C4-2B (cell line): ENCODE data around the gene CFAP107.

Experiments used
- ZFX ChIP-seq: fragments of 450-650 bp; IDR thresholded peaks from 2 replicates; pipeline ENCODE4 v1.6.1; 2017
- TF ChIP-seq, protein P1 (sequence below): fragments of 450-650 bp; conservative IDR thresholded peaks from 2 replicates; pipeline ENCODE4 v1.5.1; 2017; ENCODE audit warnings: mild to moderate bottlenecking

DNA sequence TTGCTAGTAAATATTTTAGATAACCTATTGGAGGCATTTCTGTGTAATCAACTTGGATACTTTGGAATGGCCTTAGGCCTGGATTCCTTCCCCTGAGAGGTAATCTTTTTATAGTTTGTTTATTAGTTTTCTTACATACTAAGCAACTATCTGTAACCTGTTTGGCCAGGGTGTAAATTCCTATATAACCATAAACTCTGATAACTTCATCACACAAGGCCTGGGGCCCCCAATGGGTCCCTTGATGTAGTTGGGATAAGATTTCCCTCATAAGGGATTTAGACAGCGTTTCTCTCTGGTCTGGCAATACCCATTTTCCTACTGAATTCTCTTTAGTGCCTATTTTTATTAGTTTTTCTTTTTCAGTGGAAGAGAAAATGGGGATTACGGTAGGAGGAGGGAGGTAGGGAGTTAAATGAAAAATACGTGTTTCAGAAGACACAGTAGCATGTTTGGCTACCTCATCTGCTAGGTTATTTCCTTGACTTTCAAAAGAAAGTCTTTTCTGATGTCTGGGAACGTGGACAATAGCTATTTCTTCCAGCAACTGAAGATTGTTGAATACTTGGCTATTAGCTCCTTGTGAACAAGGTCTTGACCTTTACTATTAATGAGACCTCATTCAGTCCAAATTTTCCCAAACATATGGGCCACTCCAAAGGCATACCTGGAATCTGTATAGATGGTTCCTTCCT lies 37.5 kb upstream of the CFAP107 start:
- TF ChIP-seq, protein P1, sequence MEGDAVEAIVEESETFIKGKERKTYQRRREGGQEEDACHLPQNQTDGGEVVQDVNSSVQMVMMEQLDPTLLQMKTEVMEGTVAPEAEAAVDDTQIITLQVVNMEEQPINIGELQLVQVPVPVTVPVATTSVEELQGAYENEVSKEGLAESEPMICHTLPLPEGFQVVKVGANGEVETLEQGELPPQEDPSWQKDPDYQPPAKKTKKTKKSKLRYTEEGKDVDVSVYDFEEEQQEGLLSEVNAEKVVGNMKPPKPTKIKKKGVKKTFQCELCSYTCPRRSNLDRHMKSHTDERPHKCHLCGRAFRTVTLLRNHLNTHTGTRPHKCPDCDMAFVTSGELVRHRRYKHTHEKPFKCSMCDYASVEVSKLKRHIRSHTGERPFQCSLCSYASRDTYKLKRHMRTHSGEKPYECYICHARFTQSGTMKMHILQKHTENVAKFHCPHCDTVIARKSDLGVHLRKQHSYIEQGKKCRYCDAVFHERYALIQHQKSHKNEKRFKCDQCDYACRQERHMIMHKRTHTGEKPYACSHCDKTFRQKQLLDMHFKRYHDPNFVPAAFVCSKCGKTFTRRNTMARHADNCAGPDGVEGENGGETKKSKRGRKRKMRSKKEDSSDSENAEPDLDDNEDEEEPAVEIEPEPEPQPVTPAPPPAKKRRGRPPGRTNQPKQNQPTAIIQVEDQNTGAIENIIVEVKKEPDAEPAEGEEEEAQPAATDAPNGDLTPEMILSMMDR: no peak
- no peak for TF ChIP-seq ZFX
